Measurements from ENCODE around the gene DIP2A.
"Not testable (repeated sequence)": the region's sequence is repeated elsewhere in the genome, so short reads cannot be mapped to it uniquely, and the experiment has no call there.

GRCh38 chr21:46448855-46449254 is 9.8 kb upstream of the DIP2A start:
- TF ChIP-seq EZH2 (IDR thresholded peaks at IDR 0.05); POLR2AphosphoS5 (IDR thresholded peaks at IDR 0.05; ENCODE audit: borderline replicate concordance, low read depth, low read length): not testable (repeated sequence)
